HG02623 (cell line): Measurements from ENCODE around the gene SLC9B2.

Experiments used
- ATAC-seq: cut with Tn5 transposase; IDR thresholded peaks from one replicate; pipeline ENCODE4 v1.9.1; 2021; ENCODE audit warnings: moderate library complexity; ENCODE audit not compliant: unreplicated experiment

Gene SLC9B2, protein sequence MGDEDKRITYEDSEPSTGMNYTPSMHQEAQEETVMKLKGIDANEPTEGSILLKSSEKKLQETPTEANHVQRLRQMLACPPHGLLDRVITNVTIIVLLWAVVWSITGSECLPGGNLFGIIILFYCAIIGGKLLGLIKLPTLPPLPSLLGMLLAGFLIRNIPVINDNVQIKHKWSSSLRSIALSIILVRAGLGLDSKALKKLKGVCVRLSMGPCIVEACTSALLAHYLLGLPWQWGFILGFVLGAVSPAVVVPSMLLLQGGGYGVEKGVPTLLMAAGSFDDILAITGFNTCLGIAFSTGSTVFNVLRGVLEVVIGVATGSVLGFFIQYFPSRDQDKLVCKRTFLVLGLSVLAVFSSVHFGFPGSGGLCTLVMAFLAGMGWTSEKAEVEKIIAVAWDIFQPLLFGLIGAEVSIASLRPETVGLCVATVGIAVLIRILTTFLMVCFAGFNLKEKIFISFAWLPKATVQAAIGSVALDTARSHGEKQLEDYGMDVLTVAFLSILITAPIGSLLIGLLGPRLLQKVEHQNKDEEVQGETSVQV

DNA sequence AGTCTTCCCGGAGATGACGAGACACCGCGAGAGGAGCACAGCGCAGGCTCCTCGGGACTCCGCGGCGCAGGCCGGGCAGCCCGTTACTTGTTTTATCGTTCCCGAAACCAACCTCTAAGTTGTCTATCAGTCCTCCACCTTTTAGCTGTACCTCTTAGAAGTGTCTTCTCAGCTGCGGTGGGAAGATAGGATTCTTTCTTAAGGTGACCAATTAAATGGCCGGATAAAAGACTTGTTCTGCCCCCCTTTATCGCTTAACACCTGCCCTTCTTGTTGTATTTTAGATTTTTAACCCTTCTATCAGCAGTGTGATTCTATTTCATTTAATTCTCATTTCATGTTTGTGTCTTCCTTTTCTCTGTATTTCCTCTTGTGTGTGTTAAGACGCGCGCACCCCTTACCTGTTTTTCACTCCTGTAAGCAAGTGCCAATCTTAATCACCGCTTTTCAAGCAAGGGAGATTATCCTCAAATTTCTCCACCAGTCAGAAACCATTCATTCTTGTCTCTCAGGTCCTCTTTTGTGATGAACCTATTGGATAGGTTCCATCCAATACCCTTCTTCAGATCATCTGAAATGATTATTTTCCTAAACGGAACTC, at the start of gene SLC9B2:
Gene SLC9B2, minus strand, starts transcription at position 15 of the 601 bp plus-strand sequence. CDS start 9,211 bp downstream, outside the sequence.
- ATAC-seq = peak; percentile 44

DNA sequence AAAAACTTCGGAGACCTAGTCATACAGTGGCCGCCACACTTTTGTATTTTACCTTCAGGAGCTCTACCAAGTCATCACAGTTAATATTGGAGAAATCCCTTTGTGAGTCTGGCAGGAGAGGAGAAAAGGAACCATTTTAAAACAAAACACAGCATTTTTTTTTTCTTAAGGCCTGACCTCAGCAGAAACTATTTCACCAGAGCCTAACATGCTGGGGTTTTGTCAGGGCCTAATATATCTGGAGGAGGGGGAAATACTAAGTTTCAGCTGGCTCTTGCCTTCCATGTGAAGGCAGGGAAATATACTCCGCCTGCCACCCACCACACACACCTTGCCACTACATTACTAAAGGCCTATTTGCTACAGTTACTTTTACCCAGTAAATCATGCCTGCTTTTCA, 49.6 kb upstream of the SLC9B2 start:
- no peak for ATAC-seq

DNA sequence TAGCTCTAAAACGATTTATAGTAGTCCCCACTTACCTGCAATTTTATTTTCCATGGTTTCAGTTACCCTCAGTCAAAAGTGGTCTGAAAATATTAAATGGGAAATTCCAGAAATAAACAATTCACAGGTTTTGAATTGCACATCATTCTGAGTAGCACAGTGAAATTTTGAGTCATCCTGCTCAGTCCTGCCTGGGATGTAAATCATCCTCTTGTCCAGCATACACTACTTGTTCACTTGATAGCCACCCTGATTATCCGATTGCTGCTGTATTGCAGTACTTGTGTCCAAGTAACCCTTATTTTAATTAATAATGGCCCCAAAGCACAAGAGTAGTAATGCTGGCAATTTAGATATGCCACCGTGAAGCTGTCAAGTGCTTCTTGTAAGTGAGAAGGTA, 46.6 kb upstream of the SLC9B2 start:
- ATAC-seq = no peak

DNA sequence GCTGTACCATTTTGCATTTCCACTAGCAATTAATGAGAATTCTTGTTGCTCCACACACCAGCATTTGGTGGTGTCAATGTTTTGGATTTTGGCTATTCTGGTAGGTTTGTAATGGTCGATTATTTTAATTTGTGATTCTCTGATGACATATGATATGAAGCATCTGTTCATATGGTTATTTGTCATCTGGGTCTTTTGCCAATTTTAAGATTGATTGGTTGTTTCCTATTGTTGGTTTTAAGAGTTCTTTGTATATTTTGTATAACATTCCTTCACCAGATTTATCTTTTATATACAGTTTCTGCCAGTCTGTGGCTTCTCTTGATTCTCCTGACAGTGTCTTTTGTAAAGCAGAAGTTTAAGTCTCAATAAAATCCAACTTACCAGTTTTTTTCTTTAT, 41.6 kb upstream of the SLC9B2 start:
- ATAC-seq = no peak

DNA sequence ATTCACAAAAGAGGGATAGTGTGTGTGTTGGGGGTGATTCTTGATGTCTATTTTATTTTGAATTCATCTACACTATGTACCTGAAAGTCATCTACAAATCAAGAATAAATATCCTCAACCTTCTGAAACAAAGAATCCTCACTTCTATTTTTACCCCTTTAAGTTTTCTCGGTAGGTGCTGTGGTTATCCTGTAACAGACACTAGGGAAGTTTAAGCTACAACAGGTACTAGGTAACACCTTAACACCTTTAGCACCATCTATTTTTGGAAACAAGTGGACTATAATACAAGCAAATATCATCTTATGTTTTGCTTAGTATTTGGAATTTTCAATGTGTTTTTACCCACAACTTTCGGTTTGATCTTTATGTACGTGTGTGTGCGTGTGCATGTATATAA, 35.0 kb upstream of the SLC9B2 start:
- no peak for ATAC-seq

DNA sequence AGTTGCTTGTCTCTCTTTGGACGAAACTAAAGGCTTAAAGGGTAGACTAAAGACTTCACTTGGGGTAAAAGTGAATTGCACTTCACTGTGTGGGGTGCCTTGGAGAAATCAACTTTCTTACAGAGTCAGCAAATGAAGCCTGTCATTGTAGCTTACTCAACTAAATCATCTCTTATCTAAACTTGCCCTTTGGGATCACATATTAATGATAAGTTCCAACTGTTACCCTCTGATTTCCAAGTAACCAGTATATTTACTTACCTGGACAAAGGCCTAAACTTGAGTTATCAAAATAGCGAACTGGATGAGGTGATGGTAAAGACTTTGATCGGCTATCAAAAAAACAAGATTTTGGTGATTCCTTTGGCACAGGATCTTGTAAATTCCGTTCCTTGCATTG, 32.0 kb upstream of the SLC9B2 start:
- ATAC-seq = no peak

DNA sequence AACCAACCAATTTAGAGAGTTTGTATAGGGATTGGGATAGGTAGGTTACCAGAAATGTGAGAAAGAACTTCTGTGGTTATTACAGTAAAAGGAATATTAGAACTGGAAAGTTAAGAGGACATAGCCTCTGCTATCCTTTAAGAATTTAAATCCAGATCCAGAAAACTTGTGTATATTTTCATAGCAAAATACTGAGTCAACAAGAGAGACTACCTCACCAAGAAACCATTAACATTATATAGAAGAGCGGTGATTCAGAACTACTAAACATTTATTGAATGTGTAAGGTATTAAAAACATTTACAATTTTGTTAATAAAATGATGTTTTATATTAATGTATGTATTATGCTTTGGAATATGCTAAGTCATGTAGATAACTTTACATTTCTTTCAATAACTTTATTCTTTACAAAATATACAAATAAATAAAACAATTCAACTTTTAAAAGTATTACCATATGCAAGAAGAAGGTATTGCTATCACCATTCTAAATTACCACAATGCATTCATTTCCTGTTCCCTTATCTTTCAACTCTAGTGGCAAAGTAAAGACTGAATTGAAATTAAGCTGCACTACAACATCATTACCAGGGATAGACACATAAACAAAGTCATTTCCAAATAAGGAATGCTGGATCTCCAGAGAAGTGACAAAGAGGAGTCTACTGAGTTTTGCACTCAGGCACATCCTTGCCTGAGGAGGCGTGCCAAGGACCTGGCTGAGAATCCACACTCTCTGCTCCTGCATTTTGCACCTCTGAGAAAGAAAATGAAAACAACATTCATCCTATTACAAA, 29.2 kb upstream of the SLC9B2 start:
- ATAC-seq = no peak

DNA sequence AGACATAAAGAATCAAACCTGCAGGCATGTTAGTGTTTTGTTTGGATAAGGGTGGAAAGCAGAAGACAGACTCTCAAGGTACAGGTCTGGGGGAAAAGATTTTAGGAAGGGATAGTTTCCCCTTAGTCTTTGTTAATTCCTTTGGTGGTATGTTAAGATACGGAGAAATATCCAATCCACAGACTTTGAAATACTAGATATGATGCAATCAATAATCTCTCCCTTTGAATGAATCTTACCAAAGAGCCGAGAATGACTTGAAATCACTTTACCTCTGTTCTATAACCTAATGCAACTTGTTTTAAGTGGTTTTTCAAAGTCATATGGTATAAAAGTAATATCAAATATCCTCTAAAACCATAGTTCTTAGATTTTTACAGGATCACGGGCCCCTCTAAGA, 28.3 kb upstream of the SLC9B2 start:
- no peak for ATAC-seq

DNA sequence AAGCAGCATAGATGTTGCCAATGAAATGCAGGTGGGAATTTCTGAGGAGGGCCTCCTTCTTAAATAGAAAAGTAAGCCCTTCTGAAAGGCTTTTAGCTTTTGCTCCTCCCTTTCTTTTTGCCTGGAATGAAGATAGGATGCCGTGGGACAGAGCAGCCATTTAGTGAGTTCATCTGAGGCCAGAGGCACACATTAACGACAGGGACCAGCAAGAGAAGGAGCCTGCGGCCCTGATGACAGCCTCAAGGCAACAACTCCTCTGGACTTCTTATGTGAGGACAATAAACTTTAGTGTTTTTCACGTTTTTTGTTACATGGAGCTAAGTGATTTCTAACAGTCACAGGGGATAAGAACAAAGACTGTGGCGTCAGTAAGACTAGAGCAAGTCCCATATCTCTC, 24.1 kb upstream of the SLC9B2 start:
- ATAC-seq = no peak

DNA sequence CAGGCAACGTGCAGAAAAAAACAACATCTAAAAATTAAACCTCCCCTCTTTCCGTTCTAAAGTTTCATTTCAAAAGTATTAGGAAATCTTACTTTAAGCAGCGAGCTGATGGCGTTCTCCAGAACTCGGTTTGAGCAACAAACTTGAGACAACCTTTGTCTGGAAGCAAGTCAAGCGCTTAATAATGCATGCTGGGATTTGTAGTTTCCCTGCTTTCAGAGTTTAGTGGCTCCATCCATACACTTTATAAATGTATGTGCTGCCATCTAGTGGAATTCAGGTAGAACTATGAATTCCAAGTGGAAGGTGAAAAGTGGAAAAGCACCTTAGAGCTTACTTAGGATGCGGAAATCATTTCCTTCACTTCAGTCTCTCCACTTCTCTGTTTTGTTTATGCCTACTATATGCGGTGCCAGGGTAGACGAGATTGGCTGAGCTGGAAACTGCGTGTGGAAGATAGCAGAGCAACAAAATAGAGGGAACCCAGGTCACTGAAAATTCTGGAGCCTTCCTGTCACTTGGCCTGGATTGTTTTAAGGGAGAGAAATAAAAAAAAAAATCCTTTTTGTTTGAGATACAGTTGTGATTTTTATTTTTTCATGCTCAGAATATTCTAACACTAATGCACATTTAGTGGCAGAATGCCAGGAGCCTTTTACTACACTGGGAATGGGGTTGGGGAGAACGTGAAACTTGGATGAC, 23.3 kb upstream of the SLC9B2 start, which contains the start of gene BDH2:
Gene BDH2, minus strand, starts transcription at position 144 of the 702 bp plus-strand sequence. CDS start 3,580 bp downstream, outside the sequence.
- ATAC-seq = peak; percentile 97

DNA sequence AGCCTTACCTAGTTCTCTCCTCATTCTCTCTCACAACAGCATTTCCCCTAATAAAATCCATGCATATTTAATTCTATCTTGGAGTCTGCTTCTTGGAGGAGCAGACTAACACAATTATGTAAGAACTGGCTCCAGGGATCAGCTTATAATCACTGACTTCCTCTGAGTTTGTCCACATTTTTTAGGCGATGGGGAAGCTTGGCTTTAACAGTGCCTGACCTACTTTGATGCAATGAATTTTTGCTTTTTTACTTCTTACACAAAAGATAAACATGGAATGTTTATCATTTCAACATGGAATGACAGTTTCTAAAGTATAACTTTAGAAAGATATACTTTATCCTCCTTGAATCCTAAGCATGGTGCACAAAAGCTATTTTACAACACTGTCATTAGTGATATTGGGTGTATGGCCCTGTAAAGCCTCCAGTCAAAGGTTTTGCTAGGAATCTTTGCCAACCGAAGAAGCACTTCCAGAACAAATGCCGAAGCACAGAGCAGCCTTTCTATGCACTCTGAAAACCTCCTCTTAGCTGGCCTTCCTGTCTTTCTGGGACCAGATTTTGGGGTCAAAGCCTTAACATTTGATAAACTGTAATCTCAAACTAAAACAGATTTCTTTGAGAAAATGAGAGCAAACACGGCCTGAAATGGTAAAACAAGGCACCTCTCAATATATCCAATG, 22.3 kb upstream of the SLC9B2 start:
- ATAC-seq = no peak

DNA sequence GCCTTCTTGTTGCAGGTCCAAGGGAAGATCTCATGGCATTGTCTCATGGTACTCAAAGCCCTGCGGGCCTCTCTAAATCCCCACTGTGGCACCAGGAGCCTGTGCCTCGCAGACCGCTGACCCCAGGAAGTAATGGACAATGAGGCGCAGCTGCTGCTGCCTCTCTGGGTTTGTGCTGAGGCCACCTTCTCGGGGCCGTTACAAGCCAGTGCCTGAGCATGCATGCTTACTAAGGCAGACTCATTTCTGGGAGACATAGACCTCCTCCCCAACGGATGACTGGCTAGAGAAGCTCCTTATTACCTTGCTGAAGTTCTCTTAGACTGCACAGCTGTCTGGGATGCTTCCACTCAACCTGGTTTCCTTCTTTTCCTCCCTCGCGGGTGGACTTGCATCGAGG, 21.8 kb upstream of the SLC9B2 start:
- ATAC-seq = no peak

DNA sequence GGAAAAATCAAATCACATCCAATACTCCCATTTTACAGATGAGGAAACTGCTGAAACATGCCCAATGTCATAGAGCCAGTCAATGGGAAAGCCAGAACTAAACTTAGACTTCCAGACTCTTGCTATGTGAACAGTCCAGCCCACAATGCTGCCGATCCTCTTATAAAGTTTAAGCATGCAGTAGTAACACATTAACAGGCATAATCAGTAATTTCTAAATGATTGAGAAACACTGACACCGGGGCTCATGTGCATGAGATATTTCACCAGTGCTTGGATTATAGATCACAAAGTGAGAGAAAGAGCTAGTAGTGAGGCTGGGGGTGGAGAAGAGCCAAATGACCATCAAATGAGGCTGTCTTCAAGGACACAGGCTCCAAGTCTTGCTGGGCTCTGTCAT, 20.6 kb upstream of the SLC9B2 start:
- ATAC-seq = no peak

DNA sequence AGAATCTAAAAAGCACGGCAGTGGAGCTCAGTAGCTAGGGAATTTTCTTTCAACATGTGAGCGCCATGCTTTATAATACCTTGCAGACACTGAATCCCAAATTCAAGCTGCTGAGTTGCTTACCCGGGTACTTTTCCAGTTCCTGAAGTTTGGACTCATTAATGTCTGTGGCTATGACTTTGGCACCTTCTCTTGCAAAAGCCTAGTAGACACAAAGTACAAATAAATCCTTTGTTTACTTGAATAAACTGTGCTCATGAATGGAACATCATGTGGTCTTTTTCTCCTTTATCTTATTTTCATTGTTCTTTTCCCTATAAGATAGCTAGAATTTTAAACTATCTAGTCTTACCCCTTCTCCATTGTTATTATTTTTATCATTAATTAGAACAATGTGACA, 18.5 kb upstream of the SLC9B2 start:
- no peak for ATAC-seq

DNA sequence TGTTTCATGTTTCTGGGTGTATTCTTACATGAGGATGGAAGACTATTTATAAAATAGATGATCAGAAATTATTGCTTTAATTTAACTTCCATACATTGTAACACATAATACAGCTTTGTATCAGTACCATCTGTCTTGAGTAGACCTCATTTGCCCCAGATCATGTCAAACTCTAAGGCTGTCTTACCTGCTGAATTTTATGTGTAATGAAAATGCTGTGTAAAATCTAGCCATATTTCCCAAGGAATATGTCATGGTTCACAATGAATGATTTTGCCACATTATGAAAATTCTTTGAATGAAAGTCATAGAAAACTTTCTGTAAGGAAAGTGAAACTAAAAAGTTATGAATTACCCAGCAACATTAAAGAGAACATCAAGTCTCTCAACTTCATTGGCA, 15.7 kb upstream of the SLC9B2 start:
- no peak for ATAC-seq

DNA sequence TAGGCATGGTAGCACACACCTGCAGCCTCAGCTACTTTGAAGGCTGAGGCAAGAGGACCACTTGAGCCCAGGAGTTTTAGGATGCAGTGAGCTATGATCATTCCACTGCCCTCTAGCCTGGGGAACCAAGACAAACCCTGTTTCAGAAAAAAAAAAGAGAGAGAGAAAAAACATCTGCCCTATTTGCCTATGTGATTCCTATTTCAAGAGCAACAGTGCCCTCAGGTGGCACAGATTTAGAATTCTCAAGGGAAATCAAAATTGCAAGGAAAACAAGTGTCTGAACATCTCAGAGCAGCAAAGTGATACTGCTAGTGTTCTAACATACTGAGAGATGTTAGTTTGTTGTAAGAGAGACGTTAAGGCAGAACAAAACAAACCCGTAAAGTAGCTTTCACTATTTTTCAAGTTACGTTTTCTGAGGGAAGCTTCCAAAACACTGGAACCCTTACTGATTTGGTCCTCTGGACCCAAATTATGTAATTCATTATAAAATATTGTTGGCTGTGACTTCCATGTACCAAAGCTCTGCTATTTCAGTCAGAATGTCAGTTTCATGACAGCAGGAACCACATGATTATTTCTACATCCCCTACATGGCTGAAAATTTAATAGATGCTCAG, 15.2 kb upstream of the SLC9B2 start:
- peak; percentile 83 for ATAC-seq

DNA sequence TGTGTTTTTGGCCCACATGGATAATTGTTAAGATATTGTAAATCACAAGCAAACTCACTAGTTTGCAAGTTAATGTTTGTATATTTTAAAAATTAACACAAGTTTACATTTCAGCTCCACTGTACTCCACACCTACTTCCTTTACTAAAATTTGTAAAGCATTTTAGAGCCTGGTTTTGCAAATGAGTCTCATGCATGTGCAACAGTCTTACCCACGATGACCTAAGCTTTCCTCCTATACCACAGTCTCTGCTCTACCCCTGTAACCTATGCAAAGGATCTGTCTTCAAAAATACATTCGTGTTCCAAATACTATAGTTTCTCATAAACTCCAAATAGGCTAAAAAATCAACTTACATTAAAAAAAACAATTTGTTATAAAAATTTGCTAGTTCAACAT, 12.9 kb upstream of the SLC9B2 start:
- ATAC-seq = no peak

DNA sequence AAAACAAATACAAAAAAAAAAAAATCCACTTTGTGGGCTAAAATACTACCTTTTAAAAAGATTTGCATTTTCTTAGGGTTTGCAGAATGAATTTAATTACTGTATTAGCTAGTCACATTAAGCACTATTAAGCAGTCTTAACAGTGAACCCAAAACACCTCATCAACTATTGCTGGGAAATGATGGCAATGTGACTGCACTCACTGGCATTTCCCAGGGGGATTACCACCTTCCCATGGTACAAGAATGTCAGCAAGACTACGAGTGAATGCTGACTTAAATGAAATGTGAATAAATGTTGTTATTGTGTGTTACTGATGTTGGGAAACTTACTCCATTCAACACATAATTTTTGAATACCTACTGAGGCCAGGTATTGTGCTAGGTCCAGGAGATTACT, 10.0 kb upstream of the SLC9B2 start:
- no peak for ATAC-seq

DNA sequence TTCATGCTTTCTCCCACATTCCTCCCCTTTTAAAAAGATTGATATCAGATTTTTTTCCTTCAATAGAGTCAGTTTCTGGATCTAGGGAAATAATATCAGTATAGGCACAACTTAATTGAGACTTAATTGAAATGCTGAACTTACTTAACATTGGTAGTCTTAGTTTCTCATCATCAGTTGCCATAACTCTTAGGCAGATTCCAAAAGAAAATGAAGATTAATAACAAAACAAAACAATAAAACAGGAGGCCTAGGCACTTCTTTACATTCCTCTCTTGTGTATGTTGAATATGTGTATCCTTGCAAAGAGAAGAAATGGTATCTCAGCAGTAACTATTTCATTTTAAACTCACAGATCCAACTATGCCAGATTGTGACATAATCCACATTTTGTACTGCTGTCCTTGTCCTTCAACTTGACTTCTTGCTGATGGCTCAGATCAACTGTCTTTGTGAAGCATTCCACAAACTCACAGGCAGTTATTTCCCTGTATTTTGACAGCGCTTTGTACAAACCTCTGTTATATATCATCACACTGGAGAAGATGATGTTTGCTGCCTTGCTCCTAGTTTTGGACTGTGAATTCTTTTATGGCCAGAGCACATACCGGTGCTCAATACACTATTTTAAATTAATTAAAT, 9.1 kb upstream of the SLC9B2 start:
- no peak for ATAC-seq
